Esophagus muscularis mucosa (tissue), 4 donors: ENCODE data around the gene MAP3K9. TPM values are rescaled to one million over a fixed set of nuclear protein-coding genes. Genes with fewer than 3 reads are reported as not detected.

Experiments used
- DNase-seq: peaks from one replicate; pipeline ENCODE4 v3.0.0-alpha.2; 2017; ENCODE audit errors: extremely low spot score
- H3K27ac ChIP-seq, 4 donors: fragments of 200-600 bp; sonication (generic); replicated peaks in 1 of 4; 1 replicate in 3 of 4; 2 replicates in 1 of 4; pipeline ENCODE4 v1.5.1; 2016 to 2019; ENCODE audit warnings: mild to moderate bottlenecking in 1 of 4
- H3K27me3 ChIP-seq, 4 donors: fragments of 200-600 bp; sonication (generic); one replicate each; pipeline versions ENCODE4 v1.5.1 to v1.6.0; 2016 to 2019
- H3K36me3 ChIP-seq, 4 donors: fragments of 200-600 bp; sonication (generic); one replicate each; pipeline ENCODE4 v1.5.1; 2016 to 2019
- H3K4me1 ChIP-seq, 4 donors: fragments of 200-600 bp; sonication (generic); one replicate each; pipeline ENCODE4 v1.5.1; 2016 to 2019
- H3K4me3 ChIP-seq, 4 donors: fragments of 200-600 bp; sonication (generic); 1 replicate in 2 of 4; 2 replicates in 2 of 4; pipeline ENCODE4 v1.5.1; 2016 to 2019; ENCODE audit warnings: mild to moderate bottlenecking in 4 of 4, moderate library complexity in 1 of 4
- H3K9me3 ChIP-seq, 4 donors: fragments of 200-600 bp; sonication (generic); 1 replicate in 3 of 4; 2 replicates in 1 of 4; pipeline ENCODE4 v1.5.1; 2016 to 2019
- CTCF ChIP-seq, 3 experiments: fragments of 200-600 bp in 2 of 3; fragments of 450-650 bp in 1 of 3; sonication (generic) in 2 of 3; IDR thresholded peaks; one replicate each; pipeline ENCODE4 v1.5.1; 2017 to 2019; ENCODE audit warnings: antibody characterized with exemption in 3 of 3, mild to moderate bottlenecking in 2 of 3, moderate library complexity in 1 of 3
- EP300 ChIP-seq: sonication (generic); formaldehyde crosslinking; IDR thresholded peaks from one replicate; pipeline ENCODE4 v1.6.1; 2017; ENCODE audit warnings: antibody characterized with exemption
- POLR2A ChIP-seq: fragments of 450-650 bp; IDR thresholded peaks from one replicate; pipeline ENCODE4 v1.6.1; 2017; ENCODE audit warnings: antibody characterized with exemption, moderate library complexity, mild to moderate bottlenecking, low read depth
- POLR2AphosphoS5 ChIP-seq, 2 donors: sonication (generic); formaldehyde crosslinking; IDR thresholded peaks; one replicate each; pipeline ENCODE4 v1.6.1; 2017; ENCODE audit warnings: antibody characterized with exemption in 2 of 2
- WGBS: methylation state at CpG from one replicate; pipeline ENCODE4 v1.1.5; 2018; 5-methylcytosine and 5-hydroxymethylcytosine counted together
- intact Hi-C: fragments of 100-400 bp; cut with DNase I; formaldehyde crosslinking; loops from one replicate; pipeline ENCODE4 v1.15.1; 2023
- total RNA-seq, 4 donors: library from RNA; depleted of rRNA; stranded (reverse); fragments of >200 nt; gene quantifications; one replicate each; pipeline versions ENCODE4 v1.1.0 to v1.2.1, GENCODE V29; 2016

Gene MAP3K9
- total RNA-seq, 4 donors from 2014 or later = 0.83 to 3.3 (median 1.8) TPM

- TF ChIP-seq POLR2A (no peak), POLR2AphosphoS5 (IDR thresholded peaks at IDR 0.05) (no peak), EP300 (no peak), CTCF (IDR thresholded peaks at IDR 0.05) (no peak)
- WGBS = 89% methylated on average over 4 of the region's 4 CpGs
- H3K27ac ChIP-seq = no peak overlapping the region
- DNase-seq = no peak
- no peaks in the 10 kb centered on the region for H3K36me3 ChIP-seq
- no peak overlapping the region for H3K4me3 ChIP-seq
- intact Hi-C loops = no loop called here
- no peaks in the 10 kb centered on the region for H3K9me3 ChIP-seq
- no peaks in the 10 kb centered on the region for H3K27me3 ChIP-seq
- H3K4me1 ChIP-seq = peaks cover 0 to 7% (median 5%) of the 10 kb centered on the region in 4 donors
Measured at GRCh38 chr14:70838076-70838475, 28.8 kb upstream of the MAP3K9 start.

- Histone ChIP-seq H3K27me3 (no peaks in the 10 kb centered on the region), H3K4me1 (peaks cover 0 to 8% (median 0%) of the 10 kb centered on the region in 4 donors), H3K27ac (no peak overlapping the region), H3K36me3 (no peaks in the 10 kb centered on the region), H3K4me3 (no peak overlapping the region), H3K9me3 (no peaks in the 10 kb centered on the region)
- intact Hi-C loops = no loop called here
- TF ChIP-seq POLR2A = no peak
- no peak for TF ChIP-seq CTCF (IDR thresholded peaks at IDR 0.05)
- no peak for TF ChIP-seq POLR2AphosphoS5 (IDR thresholded peaks at IDR 0.05)
- no peak for TF ChIP-seq EP300
- DNase-seq = no peak
Measured at GRCh38 chr14:70836946-70837345, 27.6 kb upstream of the MAP3K9 start.

- H3K27ac ChIP-seq = no peak overlapping the region
- WGBS = 79% methylated on average over 5 of the region's 5 CpGs
- no peak overlapping the region for H3K4me3 ChIP-seq
- H3K36me3 ChIP-seq = no peaks in the 10 kb centered on the region
- no peaks in the 10 kb centered on the region for H3K27me3 ChIP-seq
- H3K9me3 ChIP-seq = no peaks in the 10 kb centered on the region
- intact Hi-C loops = no loop called here
- no peak for TF ChIP-seq POLR2A
- no peak for TF ChIP-seq EP300
- TF ChIP-seq CTCF (IDR thresholded peaks at IDR 0.05) = no peak
- TF ChIP-seq POLR2AphosphoS5 (IDR thresholded peaks at IDR 0.05) = no peak
- no peak for DNase-seq
- H3K4me1 ChIP-seq = peaks cover 0 to 8% (median 0%) of the 10 kb centered on the region in 4 donors
Measured at GRCh38 chr14:70833884-70834283, 24.6 kb upstream of the MAP3K9 start.

- Histone ChIP-seq H3K27me3 (no peaks in the 10 kb centered on the region), H3K36me3 (no peaks in the 10 kb centered on the region), H3K9me3 (no peaks in the 10 kb centered on the region), H3K4me3 (no peak overlapping the region), H3K27ac (no peak overlapping the region), H3K4me1 (peaks cover 0 to 8% (median 0%) of the 10 kb centered on the region in 4 donors)
- no peak for TF ChIP-seq POLR2A
- no peak for TF ChIP-seq CTCF (IDR thresholded peaks at IDR 0.05)
- DNase-seq = no peak
- WGBS = 73% methylated on average over 16 of the region's 16 CpGs
- intact Hi-C loops = no loop called here
Measured at GRCh38 chr14:70832561-70833305, 23.4 kb upstream of the MAP3K9 start.
